CD4-positive, alpha-beta T cell treated with Interleukin-1 beta for 1 hour (primary cell): Measurements from ENCODE around the gene RAB40C.

Source experiments
- DNase-seq, 2 donors: peaks; one replicate each; pipeline ENCODE4 v3.0.0-alpha.2; 2020 to 2022

The RAB40C gene

GRCh38 chr16:559411-560203 is 30.3 kb upstream of the RAB40C start:
- no peak for DNase-seq

- DNase-seq: no peak
These were observed 29.6 kb upstream of the RAB40C start, which contains the start of gene PRR35 for GRCh38 chr16:560204-560700. TSS of gene PRR35 (plus strand) at chr16:560394. CDS start at chr16:563295, 2,901 bp downstream.

- no peak for DNase-seq
These were observed 29.0 kb upstream of the RAB40C start for GRCh38 chr16:560701-561412.

GRCh38 chr16:561413-561794 is 28.5 kb upstream of the RAB40C start:
- DNase-seq: no peak

- no peak for DNase-seq
These were observed 27.6 kb upstream of the RAB40C start for GRCh38 chr16:561957-562938.

- no peak for DNase-seq
These were observed 26.7 kb upstream of the RAB40C start for GRCh38 chr16:563072-563644.

- DNase-seq: no peak
These were observed 25.0 kb upstream of the RAB40C start for GRCh38 chr16:564690-565418.

GRCh38 chr16:565419-566330 is 24.2 kb upstream of the RAB40C start:
- no peak for DNase-seq

GRCh38 chr16:566475-567372 is 23.1 kb upstream of the RAB40C start, which contains the start of gene NHLRC4:
TSS of gene NHLRC4 (plus strand) at chr16:567005. CDS start at chr16:568048, 1,043 bp downstream.
- DNase-seq: peak; percentile 46 to 52

- DNase-seq: no peak
These were observed 22.3 kb upstream of the RAB40C start for GRCh38 chr16:567373-568256.

GRCh38 chr16:568401-569258 is 21.2 kb upstream of the RAB40C start:
- DNase-seq: no peak

GRCh38 chr16:569445-570254 is 20.2 kb upstream of the RAB40C start, which contains the start of gene PIGQ:
TSS of gene PIGQ (plus strand) at chr16:569968. CDS start at chr16:574075, 4,107 bp downstream.
- DNase-seq: peak; percentile 65 to 73

GRCh38 chr16:572865-573650 is 16.8 kb upstream of the RAB40C start:
- DNase-seq: no peak

GRCh38 chr16:574021-574760 is 15.7 kb upstream of the RAB40C start:
- no peak for DNase-seq
